ENCODE data around the gene ZNF813.
A peak's percentile ranks its signal among the peaks of the same experiment; 100 is the strongest.
"Not testable (repeated sequence)": the region's sequence is repeated elsewhere in the genome, so short reads cannot be mapped to it uniquely, and the experiment has no call there.

ZNF813 gene

DNA sequence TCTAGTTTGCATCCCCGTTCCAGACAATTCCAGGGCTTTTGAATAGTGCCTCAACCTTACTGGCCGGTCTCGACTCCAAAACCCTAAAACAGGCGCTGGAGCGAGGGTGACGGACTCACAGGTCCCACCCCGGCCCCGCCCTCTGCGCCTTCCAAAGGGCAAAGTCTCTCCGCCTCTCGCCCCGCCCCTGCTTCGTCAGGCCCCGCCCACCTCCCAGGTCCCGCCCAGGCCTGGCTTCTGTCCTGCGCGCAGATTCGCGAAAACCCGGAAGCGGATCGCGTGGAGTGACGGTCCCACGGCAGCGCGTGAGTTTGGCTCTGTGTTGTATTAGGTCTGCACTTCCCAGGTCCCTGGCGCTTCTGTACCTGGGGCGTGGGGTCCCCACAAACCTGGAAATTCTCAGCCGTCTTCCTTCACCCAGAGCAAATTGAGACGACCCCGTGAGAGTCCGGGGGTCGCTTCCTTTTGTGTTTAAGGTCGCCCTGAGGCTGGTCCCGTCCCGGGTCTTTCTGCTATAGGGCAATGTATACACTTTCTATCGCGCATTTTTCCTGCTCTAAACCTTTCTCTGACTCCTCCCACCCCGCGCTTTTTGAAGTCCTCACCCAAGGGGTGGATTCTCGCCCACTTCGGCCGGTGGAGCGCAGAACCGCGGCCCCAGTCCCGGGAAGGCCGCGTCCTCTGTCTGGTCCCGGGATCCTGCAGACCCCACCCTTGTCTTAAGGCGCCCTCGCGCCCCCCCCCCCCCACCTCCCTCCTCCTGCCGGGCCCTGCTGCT lies at the start of gene ZNF813:
TSS of gene ZNF813 (plus strand) at position 249 of the 778 bp plus-strand sequence. CDS start 16,090 bp downstream, outside the sequence.
- H3K36me3 Mint-ChIP-seq = peaks cover 29 to 40% of the 10 kb centered on the region in 2 donors
- H3K4me3 Mint-ChIP-seq = peak within 1 kb of the TSS; percentile 89 to 92
- peaks cover 21 to 37% of the 10 kb centered on the region in 2 donors for H3K4me1 Mint-ChIP-seq
- peak within 1 kb of the TSS; percentile 93 for H3K27ac Mint-ChIP-seq
- peak; percentile 87 for DNase-seq
- H3K9me3 Mint-ChIP-seq = peaks cover 10 to 13% of the 10 kb centered on the region in 2 donors
- H3K27me3 Mint-ChIP-seq = peaks cover 26 to 32% of the 10 kb centered on the region in 2 donors
- peak; percentile 95 to 97 for ATAC-seq (replicated peaks)

DNA sequence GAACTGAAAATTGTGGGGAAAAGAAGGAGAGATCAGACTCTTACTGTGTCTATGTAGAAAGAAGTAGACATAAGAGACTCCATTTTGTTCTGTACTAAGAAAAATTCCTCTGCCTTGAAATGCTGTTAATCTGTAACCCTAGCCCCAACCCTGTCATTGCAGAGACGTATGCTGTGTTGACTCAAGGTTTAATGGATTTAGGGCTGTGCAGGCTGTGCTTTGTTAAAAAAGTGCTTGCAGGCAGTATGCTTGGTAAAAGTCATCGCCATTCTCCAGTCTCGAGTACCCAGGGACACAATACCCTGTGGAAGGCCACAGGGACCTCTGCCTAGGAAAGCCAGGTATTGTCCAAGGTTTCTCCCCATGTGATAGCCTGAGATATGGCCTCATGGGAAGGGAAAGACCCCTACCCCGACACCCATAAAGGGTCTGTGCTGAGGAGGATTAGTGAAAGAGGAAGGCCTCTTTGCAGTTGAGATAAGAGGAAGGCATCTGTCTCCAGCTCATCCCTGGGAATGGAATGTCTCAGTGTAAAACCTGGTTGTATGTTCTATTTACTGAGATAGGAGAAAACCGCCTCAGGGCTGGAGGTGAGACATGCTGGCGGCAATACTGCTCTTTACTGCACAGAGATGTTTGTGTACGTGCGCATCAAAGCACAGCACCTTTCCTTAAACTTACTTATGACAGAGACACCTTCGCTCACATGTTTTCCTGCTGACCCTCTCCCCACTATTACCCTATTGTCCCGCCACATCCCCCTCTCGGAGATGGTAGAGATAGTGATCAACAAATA lies 46.8 kb upstream of the ZNF813 start:
- not testable (repeated sequence) for H3K27ac Mint-ChIP-seq; H3K27me3 Mint-ChIP-seq; H3K9me3 Mint-ChIP-seq; ATAC-seq (replicated peaks); DNase-seq; H3K4me3 Mint-ChIP-seq; H3K4me1 Mint-ChIP-seq
- peaks cover 6 to 16% of the 10 kb centered on the region in 2 donors for H3K36me3 Mint-ChIP-seq

DNA sequence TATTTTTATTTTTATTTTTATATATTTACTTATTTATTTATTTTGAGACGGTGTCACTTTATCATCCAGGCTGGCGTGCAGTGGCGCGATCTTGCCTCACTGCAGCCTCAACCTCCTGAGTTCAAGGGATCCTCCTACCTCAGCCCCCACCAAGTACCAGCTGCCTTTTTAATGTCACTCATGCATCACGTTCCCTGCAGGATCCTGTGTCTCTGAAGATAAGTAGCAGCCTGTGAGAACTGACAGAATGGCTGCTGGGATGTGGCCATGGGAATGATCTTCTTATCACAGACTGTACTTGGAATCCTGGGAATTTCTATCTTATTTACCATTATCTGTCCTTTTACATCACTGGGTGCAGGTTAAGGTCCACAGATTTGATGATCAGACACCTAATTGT lies 45.0 kb upstream of the ZNF813 start:
- ATAC-seq (replicated peaks) (no peak), DNase-seq (no peak)
- Mint-ChIP-seq H3K27me3 (no peaks in the 10 kb centered on the region), H3K4me1 (no peaks in the 10 kb centered on the region), H3K36me3 (peaks cover under 1 to 2% of the 10 kb centered on the region in 2 donors), H3K27ac (no peak overlapping the region), H3K9me3 (peaks cover 0 to under 1% of the 10 kb centered on the region in 2 donors), H3K4me3 (no peak overlapping the region)

GRCh38 chr19:53423074-53423473 lies 44.5 kb upstream of the ZNF813 start:
- H3K36me3 Mint-ChIP-seq; H3K4me1 Mint-ChIP-seq; H3K4me3 Mint-ChIP-seq; H3K27ac Mint-ChIP-seq; H3K27me3 Mint-ChIP-seq; ATAC-seq (replicated peaks); H3K9me3 Mint-ChIP-seq; DNase-seq: not testable (repeated sequence)

DNA sequence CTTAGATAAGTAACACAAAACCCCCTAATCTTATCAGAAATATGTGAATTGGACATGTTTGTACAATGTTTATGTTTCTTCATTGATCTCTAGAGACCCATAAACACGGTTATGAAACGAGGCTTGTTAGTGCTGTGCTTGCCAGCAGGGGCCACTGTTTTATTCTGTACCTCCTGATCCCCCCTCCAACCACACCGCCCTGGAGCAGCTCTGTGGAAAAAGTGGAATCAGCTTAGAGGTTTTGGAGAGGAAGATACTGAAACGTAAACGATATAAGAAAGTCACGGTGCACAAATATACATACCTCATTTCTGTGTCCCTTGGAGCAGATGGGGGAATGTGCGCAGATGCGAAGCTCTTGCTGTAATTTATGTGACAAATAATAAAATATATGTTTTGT lies 43.9 kb upstream of the ZNF813 start:
- not testable (repeated sequence) for H3K4me1 Mint-ChIP-seq

GRCh38 chr19:53424968-53425597 lies 42.5 kb upstream of the ZNF813 start:
- peaks cover 0 to 4% of the 10 kb centered on the region in 2 donors for H3K36me3 Mint-ChIP-seq
- H3K4me3 Mint-ChIP-seq = no peak overlapping the region
- DNase-seq (peak; percentile 42), ATAC-seq (replicated peaks) (peak; percentile 91 to 92)
- H3K4me1 Mint-ChIP-seq = no peaks in the 10 kb centered on the region
- no peaks in the 10 kb centered on the region for H3K27me3 Mint-ChIP-seq
- no peak overlapping the region for H3K27ac Mint-ChIP-seq
- H3K9me3 Mint-ChIP-seq = no peaks in the 10 kb centered on the region

More for the DNA sequence above, 43.9 kb upstream of the ZNF813 start:
- H3K4me3 Mint-ChIP-seq; H3K36me3 Mint-ChIP-seq; H3K27me3 Mint-ChIP-seq; H3K27ac Mint-ChIP-seq; DNase-seq; H3K9me3 Mint-ChIP-seq; ATAC-seq (replicated peaks): not testable (repeated sequence)

DNA sequence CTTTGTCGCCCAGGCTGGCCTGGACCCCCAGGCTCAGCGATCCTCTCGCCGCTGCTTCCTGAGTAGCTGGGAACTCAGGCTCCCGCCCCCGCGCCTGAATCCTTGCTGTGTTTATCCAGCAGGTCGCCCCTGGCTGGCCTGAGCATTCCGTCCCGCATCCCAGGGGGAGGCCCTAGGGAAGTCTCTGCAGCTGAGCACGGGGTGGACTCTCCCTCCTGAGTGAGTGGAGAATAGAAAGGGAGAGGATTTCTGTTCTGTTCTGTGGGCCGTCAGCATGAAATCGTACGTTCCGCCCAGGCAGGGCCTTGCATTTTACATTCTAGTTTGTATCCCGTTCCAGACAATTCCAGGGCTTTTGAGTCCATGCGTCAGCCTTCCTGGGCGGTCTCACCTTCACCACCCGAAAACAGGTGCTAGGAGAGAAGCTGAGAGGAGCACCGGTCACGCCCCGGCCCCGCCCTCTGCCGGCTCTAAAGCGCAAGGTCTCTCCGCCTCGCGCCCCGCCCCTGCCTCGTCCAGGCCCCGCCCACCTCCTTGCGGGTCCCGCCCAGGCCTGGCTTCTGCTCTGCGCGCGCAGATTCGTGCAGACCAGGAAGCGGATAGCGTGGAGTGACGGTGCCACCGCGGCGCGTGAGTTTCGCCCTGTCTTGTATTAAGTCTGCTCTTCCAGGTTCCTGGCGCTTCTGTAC lies 36.0 kb upstream of the ZNF813 start, which contains the start of gene ZNF761:
TSS of gene ZNF761 (plus strand) at position 586 of the 689 bp plus-strand sequence. CDS start 15,285 bp downstream, outside the sequence.
- peaks cover 24 to 39% of the 10 kb centered on the region in 2 donors for H3K36me3 Mint-ChIP-seq

GRCh38 chr19:53432088-53432661 lies 35.4 kb upstream of the ZNF813 start:
- Mint-ChIP-seq H3K36me3 (peaks cover 29 to 46% of the 10 kb centered on the region in 2 donors), H3K27ac (peak overlapping the region; percentile 98), H3K4me1 (peaks cover 7 to 39% of the 10 kb centered on the region in 2 donors), H3K9me3 (no peaks in the 10 kb centered on the region), H3K4me3 (peak overlapping the region; percentile 98 to 99), H3K27me3 (no peaks in the 10 kb centered on the region)
- DNase-seq = peak; percentile 2
- ATAC-seq (replicated peaks) = peak; percentile 50 to 52

More for the DNA sequence above, 36.0 kb upstream of the ZNF813 start, which contains the start of gene ZNF761:
- H3K4me3 Mint-ChIP-seq = peak within 1 kb of the TSS; percentile 98 to 99
- H3K4me1 Mint-ChIP-seq = peaks cover 7 to 39% of the 10 kb centered on the region in 2 donors
- no peaks in the 10 kb centered on the region for H3K27me3 Mint-ChIP-seq
- H3K9me3 Mint-ChIP-seq = no peaks in the 10 kb centered on the region
- ATAC-seq (replicated peaks) (peak; percentile 99 to 100), DNase-seq (peak; percentile 94)
- peak within 1 kb of the TSS; percentile 98 for H3K27ac Mint-ChIP-seq

- H3K27me3 Mint-ChIP-seq; DNase-seq; H3K4me1 Mint-ChIP-seq; H3K4me3 Mint-ChIP-seq; H3K27ac Mint-ChIP-seq; ATAC-seq (replicated peaks): not testable (repeated sequence)
- peaks cover 30 to 32% of the 10 kb centered on the region in 2 donors for H3K9me3 Mint-ChIP-seq
- H3K36me3 Mint-ChIP-seq = peaks cover 74 to 87% of the 10 kb centered on the region in 2 donors
Measured at GRCh38 chr19:53443809-53444208, 23.7 kb upstream of the ZNF813 start.

- H3K27me3 Mint-ChIP-seq, H3K4me3 Mint-ChIP-seq: not testable (repeated sequence)
- peaks cover 80 to 90% of the 10 kb centered on the region in 2 donors for H3K36me3 Mint-ChIP-seq
Measured at GRCh38 chr19:53447196-53447595, 20.3 kb upstream of the ZNF813 start.

GRCh38 chr19:53455828-53456227 lies 11.7 kb upstream of the ZNF813 start:
- Mint-ChIP-seq H3K9me3 (peaks cover 26 to 40% of the 10 kb centered on the region in 2 donors), H3K4me3 (no peak overlapping the region), H3K27ac (no peak overlapping the region), H3K27me3 (no peaks in the 10 kb centered on the region), H3K4me1 (no peaks in the 10 kb centered on the region), H3K36me3 (peaks cover 77 to 79% of the 10 kb centered on the region in 2 donors)
- ATAC-seq (replicated peaks) (no peak), DNase-seq (no peak)

More at GRCh38 chr19:53447196-53447595, 20.3 kb upstream of the ZNF813 start:
- Mint-ChIP-seq H3K27ac (peak overlapping the region; percentile 15), H3K9me3 (peaks cover 26 to 31% of the 10 kb centered on the region in 2 donors)
- H3K4me1 Mint-ChIP-seq; ATAC-seq (replicated peaks); DNase-seq: not testable (repeated sequence)

DNA sequence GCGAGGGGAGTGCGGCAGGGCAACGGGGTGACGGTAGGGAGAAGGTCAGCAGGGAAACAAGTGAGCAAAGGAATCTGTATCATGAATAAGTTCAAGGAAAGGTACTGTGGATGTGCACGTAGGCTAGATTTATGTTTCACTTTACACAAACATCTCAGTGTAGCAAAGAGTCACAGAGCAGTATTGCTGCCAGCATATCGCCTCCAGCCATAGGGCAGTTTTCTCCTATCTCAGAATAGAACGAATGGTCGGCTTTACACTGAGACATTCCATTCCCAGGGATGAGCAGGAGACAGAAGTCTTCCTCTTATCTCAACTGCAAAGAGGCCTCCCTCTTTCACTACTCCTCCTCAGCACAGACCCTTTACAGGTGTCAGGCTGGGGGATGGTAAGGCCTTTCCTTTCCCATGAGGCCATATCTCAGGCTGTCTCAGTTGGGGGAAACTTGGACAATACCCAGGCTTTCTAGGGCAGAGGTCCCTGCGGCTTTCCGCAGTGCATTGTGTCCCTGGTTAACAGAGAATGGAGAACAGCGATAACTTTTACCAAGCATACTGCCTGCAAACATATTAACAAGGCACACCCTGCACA lies 7.3 kb upstream of the ZNF813 start:
- H3K4me3 Mint-ChIP-seq; DNase-seq; H3K27ac Mint-ChIP-seq; ATAC-seq (replicated peaks): not testable (repeated sequence)
- Mint-ChIP-seq H3K4me1 (peaks cover 5 to 11% of the 10 kb centered on the region in 2 donors), H3K36me3 (peaks cover 55 to 59% of the 10 kb centered on the region in 2 donors), H3K27me3 (peaks cover 23% of the 10 kb centered on the region in 2 donors), H3K9me3 (peaks cover 41 to 46% of the 10 kb centered on the region in 2 donors)

DNA sequence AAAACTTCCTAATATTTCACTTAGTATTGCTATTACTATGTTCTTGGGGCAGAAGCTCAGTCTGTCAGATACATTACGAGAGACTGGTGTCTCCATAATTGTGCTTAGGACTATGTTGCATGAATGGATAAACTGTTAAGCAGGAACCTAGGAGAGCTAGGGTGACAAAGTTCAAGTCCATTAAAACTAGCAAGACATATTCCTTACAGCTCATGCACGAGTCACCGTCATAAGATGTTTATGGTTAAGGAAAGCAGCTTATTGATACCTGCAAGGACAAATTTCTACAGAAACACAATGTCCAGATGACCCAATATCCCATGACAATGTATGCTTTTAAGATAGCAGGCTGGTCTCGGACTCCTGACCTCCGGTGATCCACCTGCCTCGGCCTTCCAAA lies 5.7 kb upstream of the ZNF813 start:
- H3K27ac Mint-ChIP-seq = no peak overlapping the region
- peaks cover 5 to 11% of the 10 kb centered on the region in 2 donors for H3K4me1 Mint-ChIP-seq
- H3K4me3 Mint-ChIP-seq = no peak overlapping the region
- DNase-seq = no peak
- H3K27me3 Mint-ChIP-seq = peaks cover 27 to 33% of the 10 kb centered on the region in 2 donors
- H3K36me3 Mint-ChIP-seq = peaks cover 40 to 43% of the 10 kb centered on the region in 2 donors
- ATAC-seq (replicated peaks) = no peak
- peaks cover 25 to 29% of the 10 kb centered on the region in 2 donors for H3K9me3 Mint-ChIP-seq
